Esophagus muscularis mucosa (tissue), 4 donors: Measurements from ENCODE around the gene DCLK3. TPM values are rescaled to one million over a fixed set of nuclear protein-coding genes. Genes with fewer than 3 reads are reported as not detected.

Experiments
- DNase-seq: peaks from one replicate; pipeline ENCODE4 v3.0.0-alpha.2; 2017; ENCODE audit errors: extremely low spot score
- H3K27ac ChIP-seq, 4 donors: fragments of 200-600 bp; sonication (generic); replicated peaks in 1 of 4; 1 replicate in 3 of 4; 2 replicates in 1 of 4; pipeline ENCODE4 v1.5.1; 2016 to 2019; ENCODE audit warnings: mild to moderate bottlenecking in 1 of 4
- H3K27me3 ChIP-seq, 4 donors: fragments of 200-600 bp; sonication (generic); one replicate each; pipeline versions ENCODE4 v1.5.1 to v1.6.0; 2016 to 2019
- H3K36me3 ChIP-seq, 4 donors: fragments of 200-600 bp; sonication (generic); one replicate each; pipeline ENCODE4 v1.5.1; 2016 to 2019
- H3K4me1 ChIP-seq, 4 donors: fragments of 200-600 bp; sonication (generic); one replicate each; pipeline ENCODE4 v1.5.1; 2016 to 2019
- H3K4me3 ChIP-seq, 4 donors: fragments of 200-600 bp; sonication (generic); 1 replicate in 2 of 4; 2 replicates in 2 of 4; pipeline ENCODE4 v1.5.1; 2016 to 2019; ENCODE audit warnings: mild to moderate bottlenecking in 4 of 4, moderate library complexity in 1 of 4
- H3K9me3 ChIP-seq, 4 donors: fragments of 200-600 bp; sonication (generic); 1 replicate in 3 of 4; 2 replicates in 1 of 4; pipeline ENCODE4 v1.5.1; 2016 to 2019
- EP300 ChIP-seq: sonication (generic); formaldehyde crosslinking; IDR thresholded peaks from one replicate; pipeline ENCODE4 v1.6.1; 2017; ENCODE audit warnings: antibody characterized with exemption
- POLR2A ChIP-seq: fragments of 450-650 bp; IDR thresholded peaks from one replicate; pipeline ENCODE4 v1.6.1; 2017; ENCODE audit warnings: antibody characterized with exemption, moderate library complexity, mild to moderate bottlenecking, low read depth
- POLR2AphosphoS5 ChIP-seq, 2 donors: sonication (generic); formaldehyde crosslinking; IDR thresholded peaks; one replicate each; pipeline ENCODE4 v1.6.1; 2017; ENCODE audit warnings: antibody characterized with exemption in 2 of 2
- WGBS: methylation state at CpG from one replicate; pipeline ENCODE4 v1.1.5; 2018; 5-methylcytosine and 5-hydroxymethylcytosine counted together
- intact Hi-C: fragments of 100-400 bp; cut with DNase I; formaldehyde crosslinking; loops from one replicate; pipeline ENCODE4 v1.15.1; 2023
- total RNA-seq, 4 donors: library from RNA; depleted of rRNA; stranded (reverse); fragments of >200 nt; gene quantifications; one replicate each; pipeline versions ENCODE4 v1.1.0 to v1.2.1, GENCODE V29; 2016
- TF ChIP-seq, protein P1 (sequence below), 3 experiments: fragments of 200-600 bp in 2 of 3; fragments of 450-650 bp in 1 of 3; sonication (generic) in 2 of 3; IDR thresholded peaks; one replicate each; pipeline ENCODE4 v1.5.1; 2017 to 2019; ENCODE audit warnings: antibody characterized with exemption in 3 of 3, mild to moderate bottlenecking in 2 of 3, moderate library complexity in 1 of 3

Gene DCLK3
- total RNA-seq, 4 donors from 2014 or later: under 0.01 to 0.33 (median 0.21) TPM

DNA sequence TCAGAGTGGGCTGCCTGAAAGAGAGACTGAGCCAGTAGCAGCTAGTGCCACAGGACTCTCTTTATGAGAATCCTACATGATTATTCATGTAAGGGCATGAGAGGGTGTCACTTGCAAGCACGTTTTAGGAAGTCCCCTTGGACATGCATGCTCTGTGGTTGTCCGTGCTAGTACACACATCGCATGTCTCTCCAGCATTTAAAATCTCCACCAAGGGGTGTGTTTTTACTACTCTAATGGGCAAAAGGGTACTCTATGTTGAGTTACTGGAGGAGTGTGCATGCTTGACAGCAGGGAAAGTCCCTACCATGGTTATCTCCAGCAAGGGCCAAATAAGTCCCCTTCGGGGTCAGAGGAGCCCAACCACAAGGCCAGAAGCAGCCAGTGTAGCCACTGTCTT lies 70.7 kb downstream of the DCLK3 start:
- Histone ChIP-seq H3K27me3 (no peaks in the 10 kb centered on the region), H3K27ac (no peak overlapping the region), H3K36me3 (no peaks in the 10 kb centered on the region), H3K4me3 (no peak overlapping the region), H3K9me3 (peaks cover 0 to 3% (median 0%) of the 10 kb centered on the region in 4 donors), H3K4me1 (no peaks in the 10 kb centered on the region)
- DNase-seq: peak; percentile 85
- 98% methylated on average over 4 of the region's 4 CpGs for WGBS
- intact Hi-C loops: no loop called here
- no peak for TF ChIP-seq POLR2A

DNA sequence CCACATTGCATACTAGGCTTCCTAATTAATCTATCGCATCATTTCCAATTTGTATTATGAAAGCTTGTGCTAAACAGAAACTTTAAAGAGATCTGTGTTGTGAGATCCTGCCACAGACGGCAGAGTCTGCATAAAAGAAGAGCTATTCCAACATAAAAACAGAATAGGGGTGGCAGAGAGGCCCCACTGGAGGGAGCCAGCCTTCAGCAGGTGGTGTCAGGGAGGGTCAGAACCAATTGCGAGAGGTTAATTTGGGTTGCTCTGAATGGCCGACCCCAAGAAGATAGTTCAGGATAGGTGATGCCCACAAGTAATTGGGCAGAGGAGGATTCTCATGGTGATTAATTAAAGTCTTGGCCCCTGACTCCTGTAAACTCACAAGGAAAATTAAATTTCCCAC lies 74.8 kb downstream of the DCLK3 start:
- Histone ChIP-seq H3K27ac (no peak overlapping the region), H3K4me3 (no peak overlapping the region), H3K27me3 (no peaks in the 10 kb centered on the region), H3K9me3 (peaks cover 0 to 3% (median 0%) of the 10 kb centered on the region in 4 donors), H3K36me3 (no peaks in the 10 kb centered on the region), H3K4me1 (no peaks in the 10 kb centered on the region)
- WGBS: 84% methylated on average over 4 of the region's 4 CpGs
- TF ChIP-seq, protein P1, sequence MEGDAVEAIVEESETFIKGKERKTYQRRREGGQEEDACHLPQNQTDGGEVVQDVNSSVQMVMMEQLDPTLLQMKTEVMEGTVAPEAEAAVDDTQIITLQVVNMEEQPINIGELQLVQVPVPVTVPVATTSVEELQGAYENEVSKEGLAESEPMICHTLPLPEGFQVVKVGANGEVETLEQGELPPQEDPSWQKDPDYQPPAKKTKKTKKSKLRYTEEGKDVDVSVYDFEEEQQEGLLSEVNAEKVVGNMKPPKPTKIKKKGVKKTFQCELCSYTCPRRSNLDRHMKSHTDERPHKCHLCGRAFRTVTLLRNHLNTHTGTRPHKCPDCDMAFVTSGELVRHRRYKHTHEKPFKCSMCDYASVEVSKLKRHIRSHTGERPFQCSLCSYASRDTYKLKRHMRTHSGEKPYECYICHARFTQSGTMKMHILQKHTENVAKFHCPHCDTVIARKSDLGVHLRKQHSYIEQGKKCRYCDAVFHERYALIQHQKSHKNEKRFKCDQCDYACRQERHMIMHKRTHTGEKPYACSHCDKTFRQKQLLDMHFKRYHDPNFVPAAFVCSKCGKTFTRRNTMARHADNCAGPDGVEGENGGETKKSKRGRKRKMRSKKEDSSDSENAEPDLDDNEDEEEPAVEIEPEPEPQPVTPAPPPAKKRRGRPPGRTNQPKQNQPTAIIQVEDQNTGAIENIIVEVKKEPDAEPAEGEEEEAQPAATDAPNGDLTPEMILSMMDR (IDR thresholded peaks at IDR 0.05): no peak
- no peak for TF ChIP-seq POLR2A
- no peak for TF ChIP-seq EP300
- TF ChIP-seq POLR2AphosphoS5 (IDR thresholded peaks at IDR 0.05): no peak
- intact Hi-C loops: no loop called here
- no peak for DNase-seq

- intact Hi-C loops: no loop called here
- no peak for DNase-seq
- 55% methylated on average over 2 of the region's 2 CpGs for WGBS
Measured at GRCh38 chr3:36688815-36689214, 75.5 kb downstream of the DCLK3 start.

DNA sequence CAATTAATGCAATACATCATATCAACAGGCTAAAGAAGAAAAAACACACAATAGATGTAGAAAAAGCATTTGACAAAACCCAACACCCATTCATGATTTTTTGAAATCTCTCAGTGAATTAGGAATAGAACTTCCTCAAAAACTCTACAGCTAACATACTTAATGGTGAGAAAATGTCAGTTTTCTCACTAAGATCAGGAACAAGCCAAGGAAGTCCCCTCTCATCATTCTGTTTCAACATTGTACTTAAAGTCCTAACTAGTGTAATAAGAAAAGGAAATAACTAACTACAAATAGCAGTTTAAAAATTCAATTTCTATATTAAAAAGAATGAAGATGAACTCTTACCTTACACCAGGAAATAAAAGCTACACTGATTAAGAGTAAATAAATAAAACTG lies 77.8 kb downstream of the DCLK3 start:
- no peak for DNase-seq
- H3K4me3 ChIP-seq: no peak overlapping the region
- no peak for TF ChIP-seq EP300
- no peak for TF ChIP-seq POLR2AphosphoS5 (IDR thresholded peaks at IDR 0.05)
- TF ChIP-seq, protein P1 (IDR thresholded peaks at IDR 0.05): no peak
- TF ChIP-seq POLR2A: no peak
- no peaks in the 10 kb centered on the region for H3K27me3 ChIP-seq
- H3K27ac ChIP-seq: no peak overlapping the region
- no peaks in the 10 kb centered on the region for H3K4me1 ChIP-seq
- H3K36me3 ChIP-seq: no peaks in the 10 kb centered on the region
- peaks cover 0 to 3% (median 0%) of the 10 kb centered on the region in 4 donors for H3K9me3 ChIP-seq
- intact Hi-C loops: no loop called here

More at GRCh38 chr3:36688815-36689214, 75.5 kb downstream of the DCLK3 start:
- Histone ChIP-seq H3K4me3 (no peak overlapping the region), H3K36me3 (no peaks in the 10 kb centered on the region), H3K4me1 (no peaks in the 10 kb centered on the region), H3K9me3 (peaks cover 0 to 3% (median 0%) of the 10 kb centered on the region in 4 donors), H3K27me3 (no peaks in the 10 kb centered on the region), H3K27ac (no peak overlapping the region)
- TF ChIP-seq, protein P1 (IDR thresholded peaks at IDR 0.05): no peak
- no peak for TF ChIP-seq EP300
- TF ChIP-seq POLR2A: no peak
- TF ChIP-seq POLR2AphosphoS5 (IDR thresholded peaks at IDR 0.05): no peak

- TF ChIP-seq POLR2A (no peak), POLR2AphosphoS5 (IDR thresholded peaks at IDR 0.05) (no peak), EP300 (no peak)
- TF ChIP-seq, protein P1 (IDR thresholded peaks at IDR 0.05): no peak
- no peaks in the 10 kb centered on the region for H3K4me1 ChIP-seq
- no peak overlapping the region for H3K4me3 ChIP-seq
- intact Hi-C loops: no loop called here
- DNase-seq: no peak
- H3K27me3 ChIP-seq: no peaks in the 10 kb centered on the region
- WGBS: 94% methylated on average over 1 of the region's 1 CpG
- no peak overlapping the region for H3K27ac ChIP-seq
- peaks cover 0 to 41% (median 26%) of the 10 kb centered on the region in 4 donors for H3K9me3 ChIP-seq
- H3K36me3 ChIP-seq: no peaks in the 10 kb centered on the region
Measured at GRCh38 chr3:36681867-36682266, 82.5 kb downstream of the DCLK3 start.
